GM18502 (cell line): ENCODE measurements around the gene ACTL7A.

ENCODE experiments used
- ATAC-seq: cut with Tn5 transposase; IDR thresholded peaks from one replicate; pipeline ENCODE4 v1.9.1; 2021; ENCODE audit warnings: mild to moderate bottlenecking; ENCODE audit not compliant: unreplicated experiment, poor library complexity

The ACTL7A gene

DNA sequence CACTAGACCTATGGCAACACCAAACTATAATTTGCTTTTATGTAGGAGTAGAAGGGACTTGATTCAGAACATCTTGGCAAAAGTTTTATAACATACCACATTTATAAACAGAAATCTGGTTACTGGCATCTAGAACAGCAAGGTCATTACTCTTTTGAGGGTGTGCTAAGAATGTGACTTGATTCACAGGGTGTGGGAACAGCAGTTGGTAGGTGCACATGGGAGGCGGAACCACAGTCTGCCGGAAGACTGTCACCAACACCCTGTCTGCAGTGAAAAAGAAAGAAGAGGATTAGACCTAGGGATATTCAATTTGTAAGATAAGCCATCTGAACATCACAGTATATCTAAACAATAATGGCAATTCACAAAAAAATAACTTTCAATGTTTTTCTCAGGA lies 48.8 kb downstream of the ACTL7A start:
- no peak for ATAC-seq

DNA sequence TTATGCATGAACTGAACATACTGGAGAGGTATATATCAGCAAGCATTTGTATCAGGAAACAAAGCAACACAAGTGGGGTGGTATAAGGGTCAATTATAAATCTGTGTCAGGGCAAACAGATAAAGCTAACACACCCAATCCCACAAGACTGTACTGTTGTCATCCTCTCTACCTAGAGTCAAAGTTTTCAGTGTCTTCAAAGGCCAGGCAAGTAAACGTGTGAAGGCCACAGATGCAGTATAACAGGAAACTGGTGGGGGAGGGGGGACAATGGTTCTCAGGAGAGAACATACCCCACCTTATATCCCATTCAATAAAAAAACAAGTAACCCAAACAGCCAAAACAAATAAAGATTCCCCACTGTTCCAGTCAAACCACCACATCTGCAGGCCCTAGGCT lies 49.8 kb downstream of the ACTL7A start:
- no peak for ATAC-seq
